OCI-LY1 (cell line): Measurements from ENCODE around the gene PPIP5K1.

Source experiments
- CTCF ChIP-seq: fragments of 200-600 bp; sonication (generic), shearing (Covaris generic); IDR thresholded peaks from 2 replicates; pipeline ENCODE4 v1.5.1; 2017; ENCODE audit warnings: mild to moderate bottlenecking, antibody characterized with exemption, low read length, moderate library complexity, mixed read lengths
- EZH2 ChIP-seq: fragments of 200-600 bp; sonication (generic), shearing (Covaris generic); IDR thresholded peaks from 2 replicates; pipeline ENCODE4 v1.8.0; 2017; ENCODE audit warnings: borderline replicate concordance, mixed run types, mild to moderate bottlenecking, antibody characterized with exemption, low read length, moderate library complexity, mixed read lengths

- TF ChIP-seq CTCF (no peak), EZH2 (no peak)
Measured at GRCh38 chr15:43529141-43529540, 60.9 kb downstream of the PPIP5K1 start.
